MM.1S (cell line): ENCODE measurements around the gene FIGNL1.

Experiments used
- CTCF ChIP-seq: fragments of 300-600 bp; sonication (generic); IDR thresholded peaks from 2 replicates; pipeline ENCODE4 v1.5.1; 2016; ENCODE audit warnings: antibody characterized with exemption, low read length, mixed read lengths
- EZH2 ChIP-seq: fragments of 300-600 bp; sonication (generic); optimal IDR thresholded peaks from 2 replicates; pipeline ENCODE3; 2017; ENCODE audit warnings: low read depth, mild to moderate bottlenecking, antibody characterized with exemption, low read length, mixed read lengths
- EZH2phosphoT487 ChIP-seq: fragments of 300-600 bp; sonication (generic); IDR thresholded peaks from 2 replicates; pipeline ENCODE4 v1.6.1; 2018; ENCODE audit warnings: antibody characterized with exemption, low read length

- no peak for TF ChIP-seq CTCF
- no peak for TF ChIP-seq EZH2phosphoT487
- no peak for TF ChIP-seq EZH2
Measured at GRCh38 chr7:50463035-50463434, 12.9 kb upstream of the FIGNL1 start.
